ENCODE measurements around the gene DAPL1. TPM values are rescaled to one million over a fixed set of nuclear protein-coding genes. Genes with fewer than 3 reads are reported as not detected.

The DAPL1 gene
- polyA plus RNA-seq, 3 donors, result not detected

DNA sequence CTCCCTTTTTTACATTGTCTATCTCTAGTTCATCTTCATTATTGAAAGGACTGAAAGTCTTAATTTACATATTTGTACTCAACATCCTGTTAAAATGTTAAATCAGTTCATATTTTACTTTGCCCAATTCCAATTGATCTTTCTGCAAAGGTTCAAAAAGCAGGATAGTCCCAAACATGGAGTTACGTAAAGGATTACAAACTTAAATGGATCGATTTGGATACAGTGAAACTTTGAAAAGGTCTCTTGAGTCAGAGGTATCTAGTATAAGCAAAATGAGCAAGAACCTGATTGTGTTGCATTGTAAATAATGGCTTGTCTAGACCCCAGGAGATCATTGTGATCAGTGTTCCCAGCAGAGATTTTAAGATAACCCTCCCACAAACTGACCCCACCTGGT, 4.1 kb downstream of the DAPL1 start:
- Histone ChIP-seq H3K9me3 (replicated peaks in 1 of 2; ENCODE audit: control insufficient read depth in 1 of 2, insufficient read depth in 1 of 2, low read length in 2 of 2) (no peaks in the 10 kb centered on the region), H3K36me3 (replicated peaks in 1 of 2; ENCODE audit: control insufficient read depth in 1 of 2, insufficient read depth in 2 of 2, low read length in 2 of 2) (no peaks in the 10 kb centered on the region), H3K27me3 (ENCODE audit: control insufficient read depth in 2 of 2, insufficient read depth in 2 of 2, low read length in 2 of 2) (no peaks in the 10 kb centered on the region), H3K27ac (ENCODE audit: low read depth in 1 of 2, low read length in 2 of 2) (no peak overlapping the region), H2AFZ (ENCODE audit: insufficient read depth, low read depth, low read length, poor library complexity, severe bottlenecking) (no peak overlapping the region), H3K4me3 (replicated peaks in 1 of 3; ENCODE audit: low read depth in 2 of 3, low read length in 3 of 3) (no peak overlapping the region), H3K4me2 (replicated peaks; ENCODE audit: extremely low read depth, low read length, poor library complexity, severe bottlenecking) (no peak overlapping the region), H3K79me2 (ENCODE audit: insufficient read depth, low read length) (no peaks in the 10 kb centered on the region), H3K9ac (ENCODE audit: insufficient read depth, low read length, poor library complexity, severe bottlenecking) (no peak overlapping the region), H3K4me1 (ENCODE audit: control insufficient read depth in 1 of 2, insufficient read depth in 2 of 2, low read length in 2 of 2) (no peaks in the 10 kb centered on the region), H4K20me1 (ENCODE audit: insufficient read depth, low read length) (no peaks in the 10 kb centered on the region)
- Mint-ChIP-seq H3K27me3 (ENCODE audit: low read depth in 3 of 3) (peaks cover 0 to 7% (median 3%) of the 10 kb centered on the region in 3 donors), H3K4me1 (peaks cover 6% of the 10 kb centered on the region), H3K9me3 (peaks cover 0 to 2% (median 0%) of the 10 kb centered on the region in 7 donors), H3K27ac (no peak overlapping the region), H3K4me3 (no peak overlapping the region), H3K36me3 (no peaks in the 10 kb centered on the region)
- intact Hi-C loops (cut with micrococcal nuclease), result no loop called here
- TF ChIP-seq, protein P1, sequence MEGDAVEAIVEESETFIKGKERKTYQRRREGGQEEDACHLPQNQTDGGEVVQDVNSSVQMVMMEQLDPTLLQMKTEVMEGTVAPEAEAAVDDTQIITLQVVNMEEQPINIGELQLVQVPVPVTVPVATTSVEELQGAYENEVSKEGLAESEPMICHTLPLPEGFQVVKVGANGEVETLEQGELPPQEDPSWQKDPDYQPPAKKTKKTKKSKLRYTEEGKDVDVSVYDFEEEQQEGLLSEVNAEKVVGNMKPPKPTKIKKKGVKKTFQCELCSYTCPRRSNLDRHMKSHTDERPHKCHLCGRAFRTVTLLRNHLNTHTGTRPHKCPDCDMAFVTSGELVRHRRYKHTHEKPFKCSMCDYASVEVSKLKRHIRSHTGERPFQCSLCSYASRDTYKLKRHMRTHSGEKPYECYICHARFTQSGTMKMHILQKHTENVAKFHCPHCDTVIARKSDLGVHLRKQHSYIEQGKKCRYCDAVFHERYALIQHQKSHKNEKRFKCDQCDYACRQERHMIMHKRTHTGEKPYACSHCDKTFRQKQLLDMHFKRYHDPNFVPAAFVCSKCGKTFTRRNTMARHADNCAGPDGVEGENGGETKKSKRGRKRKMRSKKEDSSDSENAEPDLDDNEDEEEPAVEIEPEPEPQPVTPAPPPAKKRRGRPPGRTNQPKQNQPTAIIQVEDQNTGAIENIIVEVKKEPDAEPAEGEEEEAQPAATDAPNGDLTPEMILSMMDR (IDR thresholded peaks at IDR 0.05), result no peak
- no peak for DNase-seq
- whole genome bisulfite sequencing (ENCODE audit: insufficient coverage), result 88% methylated on average over 2 of the region's 2 CpGs

DNA sequence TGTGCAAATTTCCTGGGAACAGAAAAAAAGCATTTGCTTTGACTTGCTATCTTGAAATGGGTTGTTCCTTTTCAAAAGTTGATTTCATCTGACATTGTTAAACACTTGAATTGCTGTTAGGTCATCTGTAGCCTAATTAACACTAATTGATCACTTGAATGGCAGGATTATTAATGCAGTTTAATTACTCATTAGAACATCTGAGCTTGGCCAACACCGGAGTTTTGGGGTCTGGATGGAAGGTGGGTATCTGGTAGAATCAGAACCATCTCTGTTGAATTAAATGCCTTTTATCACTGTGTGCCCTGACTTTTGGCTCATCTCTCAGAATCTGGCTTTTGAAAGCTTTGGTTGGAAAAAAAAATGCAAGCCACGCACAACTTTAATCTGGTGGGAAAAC, 8.4 kb downstream of the DAPL1 start:
- Histone ChIP-seq H3K4me3 (replicated peaks in 1 of 3; ENCODE audit: low read depth in 2 of 3, low read length in 3 of 3) (no peak overlapping the region), H4K20me1 (ENCODE audit: insufficient read depth, low read length) (no peaks in the 10 kb centered on the region), H3K79me2 (ENCODE audit: insufficient read depth, low read length) (no peaks in the 10 kb centered on the region), H3K9ac (ENCODE audit: insufficient read depth, low read length, poor library complexity, severe bottlenecking) (no peak overlapping the region), H3K9me3 (replicated peaks in 1 of 2; ENCODE audit: control insufficient read depth in 1 of 2, insufficient read depth in 1 of 2, low read length in 2 of 2) (no peaks in the 10 kb centered on the region), H2AFZ (ENCODE audit: insufficient read depth, low read depth, low read length, poor library complexity, severe bottlenecking) (no peak overlapping the region), H3K4me2 (replicated peaks; ENCODE audit: extremely low read depth, low read length, poor library complexity, severe bottlenecking) (no peak overlapping the region), H3K4me1 (ENCODE audit: control insufficient read depth in 1 of 2, insufficient read depth in 2 of 2, low read length in 2 of 2) (no peaks in the 10 kb centered on the region), H3K36me3 (replicated peaks in 1 of 2; ENCODE audit: control insufficient read depth in 1 of 2, insufficient read depth in 2 of 2, low read length in 2 of 2) (no peaks in the 10 kb centered on the region), H3K27ac (ENCODE audit: low read depth in 1 of 2, low read length in 2 of 2) (no peak overlapping the region), H3K27me3 (ENCODE audit: control insufficient read depth in 2 of 2, insufficient read depth in 2 of 2, low read length in 2 of 2) (no peaks in the 10 kb centered on the region)
- no peaks in the 10 kb centered on the region for H3K36me3 Mint-ChIP-seq
- peaks cover 0 to 2% (median 0%) of the 10 kb centered on the region in 7 donors for H3K9me3 Mint-ChIP-seq
- intact Hi-C loops (cut with micrococcal nuclease), result no loop called here
- TF ChIP-seq, protein P1 (IDR thresholded peaks at IDR 0.05), result no peak
- no CpG with 5 or more reads among the region's 2 CpGs for WGBS (ENCODE audit: insufficient coverage)
- H3K4me1 Mint-ChIP-seq, result no peaks in the 10 kb centered on the region
- no peak overlapping the region for H3K27ac Mint-ChIP-seq
- H3K27me3 Mint-ChIP-seq (ENCODE audit: low read depth in 3 of 3), result peaks cover 0 to 3% (median 2%) of the 10 kb centered on the region in 3 donors
- no peak overlapping the region for H3K4me3 Mint-ChIP-seq
- DNase-seq, result no peak

Data from CD14-positive monocyte (primary cell).